GM19023 (cell line): ENCODE results near the gene PCGF2.
"Not testable (repeated sequence)": the region's sequence is repeated elsewhere in the genome, so short reads cannot be mapped to it uniquely, and the experiment has no call there.

Source experiments
- ATAC-seq: cut with Tn5 transposase; IDR thresholded peaks from one replicate; pipeline ENCODE4 v1.9.1; 2021; ENCODE audit warnings: mild to moderate bottlenecking, moderate library complexity; ENCODE audit not compliant: unreplicated experiment

The PCGF2 gene

DNA sequence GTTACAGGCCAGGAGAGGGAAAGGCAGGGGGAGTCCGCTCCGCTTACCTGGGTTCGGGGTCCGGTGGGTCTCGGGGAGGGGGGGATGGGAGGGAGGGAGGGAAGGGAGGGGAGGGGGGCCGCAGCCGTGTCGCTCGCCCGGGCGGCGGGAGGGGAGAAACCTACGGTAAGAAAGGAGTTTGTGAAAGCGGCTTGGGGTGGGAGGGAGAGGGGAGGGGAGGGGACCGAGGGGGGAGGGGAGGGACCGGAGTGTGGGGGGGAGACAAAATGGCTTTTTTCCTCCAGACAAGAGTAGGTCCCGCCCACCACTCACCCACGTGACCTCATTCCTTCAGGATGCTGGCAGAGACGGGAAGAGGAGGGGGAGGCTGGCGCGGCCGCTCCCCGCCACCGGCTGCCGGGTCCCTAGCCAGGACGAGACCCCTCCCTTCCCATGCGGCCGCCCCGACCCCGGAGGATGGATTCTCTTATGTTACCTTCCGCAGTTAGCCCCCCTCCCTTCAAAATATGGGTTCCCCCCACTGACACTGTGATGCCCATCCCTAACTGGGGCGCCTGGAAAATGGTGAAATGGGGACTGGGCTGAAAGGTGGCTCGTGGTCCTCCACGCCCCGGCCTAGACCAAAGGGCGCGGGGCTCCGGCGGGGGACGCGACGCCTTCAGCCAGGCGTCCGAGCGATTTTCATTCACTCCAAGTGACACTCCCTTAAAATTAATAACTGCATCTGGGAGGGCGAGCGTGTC, at the start of gene PCGF2:
PCGF2 (minus strand) TSS at position 188 of the 743 bp plus-strand sequence. CDS start 7,934 bp downstream, outside the sequence.
- ATAC-seq = no peak

DNA sequence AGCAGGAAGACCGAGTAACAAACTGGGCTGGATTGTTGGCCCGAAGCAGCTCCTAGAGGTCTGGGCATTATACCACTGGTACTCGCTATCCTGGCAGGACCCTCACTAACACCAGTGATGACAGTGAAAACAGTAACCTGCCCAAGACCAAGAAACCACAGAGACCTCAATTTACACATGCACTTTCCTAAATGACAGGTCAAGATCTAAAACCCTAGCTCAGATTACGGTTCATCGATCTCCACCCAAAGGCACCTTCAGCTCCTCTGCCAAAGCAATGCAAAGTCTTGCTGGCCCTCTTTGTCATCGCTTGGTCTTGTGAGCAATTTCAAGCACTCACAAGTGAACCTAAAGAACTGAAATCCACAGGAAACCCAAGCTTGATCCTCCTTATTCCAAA, 49.7 kb upstream of the PCGF2 start:
- ATAC-seq = no peak

DNA sequence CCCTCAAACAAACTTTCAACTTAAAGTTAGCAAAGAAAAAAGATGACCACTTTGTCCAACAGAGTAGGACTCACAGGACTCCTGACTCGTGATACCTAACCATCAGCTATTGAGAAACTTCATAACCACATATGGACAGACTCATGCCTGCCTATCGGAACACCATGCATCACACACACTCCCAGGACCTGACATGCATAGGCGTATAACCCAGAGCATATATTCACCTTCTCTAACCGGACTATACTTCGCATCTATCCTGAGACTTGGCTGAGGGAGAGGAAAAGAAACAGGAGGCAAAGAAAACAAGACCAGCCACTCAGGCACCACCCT, 49.0 kb upstream of the PCGF2 start:
- ATAC-seq = no peak

DNA sequence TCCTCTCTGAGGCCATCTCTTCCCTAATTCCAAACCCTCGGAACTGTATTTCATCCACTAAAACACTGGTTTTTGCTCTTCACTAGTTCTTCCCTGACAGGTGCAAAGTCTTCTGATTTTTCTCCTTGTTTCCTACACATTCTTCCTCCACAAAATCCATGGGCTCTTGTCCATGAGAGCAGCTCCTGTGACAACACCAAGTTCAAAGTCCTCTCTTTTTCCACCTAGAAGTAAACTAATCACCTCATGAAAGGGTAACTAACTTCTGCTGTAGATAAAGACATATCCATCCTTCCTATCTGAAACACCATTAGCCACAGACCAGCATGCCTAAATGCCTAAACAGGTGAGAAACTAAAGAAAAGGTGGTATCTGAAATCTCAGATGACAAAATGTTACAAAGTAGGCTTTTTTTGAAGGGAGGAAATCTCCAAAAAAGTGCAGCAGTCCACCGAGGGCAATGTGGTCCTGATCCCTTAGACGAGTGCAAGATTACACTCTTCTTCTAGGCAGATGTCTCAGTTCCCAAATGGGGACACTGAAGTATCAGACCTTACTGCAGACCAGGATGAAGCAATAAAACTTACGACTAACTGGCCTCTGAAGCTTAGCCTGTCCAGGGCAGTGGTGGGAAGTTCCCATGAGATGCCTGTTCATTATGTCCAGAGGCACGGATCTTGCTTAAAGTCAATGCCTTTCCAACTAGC, 48.5 kb upstream of the PCGF2 start:
- no peak for ATAC-seq

DNA sequence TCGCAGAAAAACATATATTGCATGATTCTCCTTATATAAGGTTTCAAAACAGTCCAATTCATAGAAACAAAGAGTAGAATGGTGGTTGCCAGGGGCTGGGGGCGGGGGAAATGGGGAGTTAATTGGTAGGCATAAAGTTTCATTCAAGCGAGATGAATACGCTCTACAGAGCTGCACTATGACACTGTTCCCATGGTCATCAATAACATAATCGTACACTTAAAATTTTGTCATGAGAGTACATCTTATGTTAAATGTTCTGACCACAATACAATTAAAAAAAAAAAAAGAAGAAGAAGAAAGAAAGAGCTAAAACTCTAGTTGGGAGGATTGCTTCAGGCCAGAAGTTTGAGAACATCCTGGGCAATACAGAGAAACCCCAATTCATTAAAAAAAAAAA, 46.1 kb upstream of the PCGF2 start:
- ATAC-seq = no peak

DNA sequence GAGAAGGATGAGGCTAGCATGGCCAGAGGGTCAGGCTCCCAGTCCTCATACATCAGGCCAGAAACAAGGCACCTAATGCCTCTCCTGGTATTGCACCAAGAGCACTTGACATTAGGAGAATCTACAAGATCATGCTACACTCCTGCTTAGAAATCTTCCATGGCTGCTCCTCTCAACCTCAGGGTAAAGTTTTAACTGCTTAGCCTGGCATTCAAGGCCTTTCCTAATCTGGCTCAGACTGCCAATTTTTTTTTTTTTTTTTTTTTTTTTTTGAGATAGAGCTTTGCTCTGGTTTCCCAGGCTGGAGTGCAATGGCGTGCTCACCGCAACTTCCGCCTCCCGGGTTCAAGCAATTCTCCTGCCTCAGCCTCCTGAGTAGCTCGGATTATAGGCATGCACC, 43.0 kb upstream of the PCGF2 start:
- ATAC-seq = no peak

GRCh38 chr17:38790148-38790707, 42.1 kb upstream of the PCGF2 start:
- not testable (repeated sequence) for ATAC-seq

DNA sequence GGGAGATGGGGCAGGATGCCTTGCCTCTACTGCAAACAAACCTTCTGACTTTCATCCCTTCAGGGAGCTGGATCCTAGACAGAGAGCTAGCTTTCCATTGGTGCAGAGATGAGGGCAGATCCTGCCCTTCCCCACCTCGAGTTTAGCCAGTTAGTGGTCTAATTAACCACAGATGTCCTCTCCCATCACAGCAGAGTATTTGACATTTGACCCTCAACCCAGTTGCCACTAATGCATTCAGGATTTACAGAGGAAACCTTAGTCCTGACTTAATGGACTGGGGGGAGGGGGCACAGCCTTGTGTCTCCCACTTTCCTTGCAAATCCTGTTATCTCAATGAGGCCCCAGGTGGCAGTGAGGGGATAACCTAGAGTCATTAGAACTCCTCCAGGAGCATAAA, 41.0 kb upstream of the PCGF2 start:
- ATAC-seq = no peak

GRCh38 chr17:38787999-38788398, 39.9 kb upstream of the PCGF2 start:
- ATAC-seq = not testable (repeated sequence)

DNA sequence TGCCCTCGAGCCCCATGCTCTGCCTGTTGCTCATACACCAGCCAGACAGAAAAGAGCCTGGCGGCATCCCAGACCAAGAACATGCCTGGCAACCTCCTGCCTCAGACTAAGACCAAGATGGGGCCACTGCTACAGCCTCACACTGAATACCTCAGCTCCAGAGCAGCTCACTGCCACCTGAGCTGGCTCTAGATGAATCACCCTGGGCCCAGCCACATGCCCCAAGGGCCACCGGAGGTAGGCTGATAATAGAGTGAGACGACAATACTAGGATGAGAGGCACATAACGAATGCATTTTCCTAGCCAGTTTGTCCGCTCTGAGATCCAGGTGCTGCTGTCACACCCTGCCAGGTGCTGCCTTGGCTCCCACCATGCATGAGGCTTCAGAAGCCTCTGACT, 38.2 kb upstream of the PCGF2 start:
- ATAC-seq = no peak

- ATAC-seq = no peak
Observed at GRCh38 chr17:38783227-38783626, 35.1 kb upstream of the PCGF2 start.

GRCh38 chr17:38779965-38780752, 32.0 kb upstream of the PCGF2 start:
- no peak for ATAC-seq

GRCh38 chr17:38777641-38778250, 29.6 kb upstream of the PCGF2 start:
- ATAC-seq = no peak

- ATAC-seq = no peak
Observed at GRCh38 chr17:38773258-38773657, 25.1 kb upstream of the PCGF2 start.

GRCh38 chr17:38768417-38768816, 20.3 kb upstream of the PCGF2 start:
- no peak for ATAC-seq

DNA sequence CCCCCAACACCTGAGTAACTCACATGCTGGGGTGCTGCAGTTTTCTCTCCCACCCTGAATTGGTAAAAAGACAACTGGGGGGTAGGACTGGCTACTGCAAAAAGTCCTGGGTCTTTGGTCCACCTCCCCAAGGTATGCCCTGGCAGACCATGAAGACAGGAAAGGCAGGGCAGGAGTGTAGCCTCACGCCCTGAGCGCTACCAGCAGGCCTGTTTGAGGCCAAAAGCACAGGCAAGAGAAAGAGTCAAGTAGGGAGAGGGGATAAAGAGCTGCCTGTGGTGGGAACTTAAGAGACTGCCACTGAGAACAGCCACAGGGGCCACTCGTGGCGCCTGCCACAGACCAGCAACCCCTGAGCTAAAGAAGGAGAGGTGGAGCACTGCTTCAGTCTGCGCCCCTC, 18.2 kb upstream of the PCGF2 start:
- ATAC-seq = no peak

GRCh38 chr17:38762231-38762630, 14.1 kb upstream of the PCGF2 start:
- no peak for ATAC-seq

GRCh38 chr17:38761612-38762011, 13.5 kb upstream of the PCGF2 start:
- no peak for ATAC-seq

DNA sequence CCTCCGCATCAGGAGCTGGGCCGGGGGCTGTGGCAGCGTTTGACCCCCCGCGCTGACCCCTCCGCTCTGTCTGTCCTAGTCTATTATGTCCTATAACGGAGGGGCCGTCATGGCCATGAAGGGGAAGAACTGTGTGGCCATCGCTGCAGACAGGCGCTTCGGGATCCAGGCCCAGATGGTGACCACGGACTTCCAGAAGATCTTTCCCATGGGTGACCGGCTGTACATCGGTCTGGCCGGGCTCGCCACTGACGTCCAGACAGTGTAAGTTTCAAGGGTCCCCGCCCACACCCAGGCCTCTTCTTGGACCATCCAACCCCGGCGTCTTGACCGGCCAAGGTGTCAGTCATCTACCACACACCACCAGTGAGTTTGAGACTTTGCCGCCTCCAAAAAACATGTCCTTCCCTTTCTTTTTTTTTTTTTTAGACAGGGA, 5.0 kb upstream of the PCGF2 start:
- no peak for ATAC-seq

DNA sequence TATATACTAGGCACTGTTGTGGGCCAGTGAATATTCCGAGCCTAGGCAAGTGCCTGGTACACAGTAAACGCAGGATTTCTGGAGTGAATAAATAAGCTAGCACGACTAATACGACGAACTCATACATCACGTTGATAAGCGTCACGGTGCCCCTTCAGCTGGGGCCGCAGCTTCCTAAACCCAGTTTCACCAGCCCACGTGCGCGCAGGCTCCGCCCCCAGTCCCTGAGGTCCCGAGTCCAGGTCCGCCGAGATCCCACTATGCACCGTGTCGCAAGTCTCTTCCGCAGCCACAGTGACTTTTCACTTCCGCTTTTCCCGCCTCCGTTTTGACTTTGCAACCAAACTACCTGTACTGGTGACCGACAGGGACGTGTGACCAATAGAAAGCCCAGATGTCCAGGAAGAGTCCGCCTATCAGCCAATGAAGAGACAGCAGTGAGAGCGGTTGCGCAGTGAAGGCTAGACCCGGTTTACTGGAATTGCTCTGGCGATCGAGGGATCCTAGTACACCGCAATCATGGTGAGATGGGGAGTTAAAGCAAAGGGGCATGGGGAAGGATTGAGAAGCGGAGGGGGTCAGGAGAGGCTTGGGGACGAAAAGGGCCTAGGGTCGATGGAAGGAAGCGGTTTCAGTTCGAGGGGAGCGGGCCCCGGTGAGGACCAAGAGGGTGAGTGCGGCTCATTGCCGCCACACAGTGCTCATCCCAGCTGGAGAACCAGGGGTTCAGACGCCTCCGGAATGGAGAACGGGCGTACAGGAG, 4.4 kb upstream of the PCGF2 start, which contains the start of gene PSMB3:
PSMB3 (plus strand) TSS at position 434 of the 763 bp plus-strand sequence; CDS start at position 520, 86 bp downstream.
- peak; percentile 90 for ATAC-seq
